ENCODE data around the gene POGLUT3. TPM values are rescaled to one million over a fixed set of nuclear protein-coding genes. Genes with fewer than 3 reads are reported as not detected.

Gene POGLUT3
- total RNA-seq, 1 donor from 2014 or later: 2.4 TPM

- H3K36me3 Mint-ChIP-seq (ENCODE audit: unreplicated experiment): no peaks in the 10 kb centered on the region
- H3K27me3 Mint-ChIP-seq (ENCODE audit: unreplicated experiment): no peaks in the 10 kb centered on the region
- no peak for DNase-seq
- TF ChIP-seq CTCF (IDR thresholded peaks at IDR 0.05; ENCODE audit: partially characterized antibody, unreplicated experiment): no peak
- H3K9me3 Mint-ChIP-seq (ENCODE audit: unreplicated experiment): no peaks in the 10 kb centered on the region
- no peaks in the 10 kb centered on the region for H3K4me1 Mint-ChIP-seq (ENCODE audit: low read depth, unreplicated experiment)
- H3K4me3 Mint-ChIP-seq (ENCODE audit: unreplicated experiment): no peak overlapping the region
- no peak overlapping the region for H3K27ac Mint-ChIP-seq (ENCODE audit: unreplicated experiment)
These were observed 32.2 kb upstream of the POGLUT3 start for GRCh38 chr11:108530426-108530825.

GRCh38 chr11:108527382-108527781 is 29.2 kb upstream of the POGLUT3 start:
- no peaks in the 10 kb centered on the region for H3K36me3 Mint-ChIP-seq (ENCODE audit: unreplicated experiment)
- H3K27me3 Mint-ChIP-seq (ENCODE audit: unreplicated experiment): no peaks in the 10 kb centered on the region
- no peak for DNase-seq
- no peak for TF ChIP-seq CTCF (IDR thresholded peaks at IDR 0.05; ENCODE audit: partially characterized antibody, unreplicated experiment)
- H3K4me3 Mint-ChIP-seq (ENCODE audit: unreplicated experiment): no peak overlapping the region
- H3K9me3 Mint-ChIP-seq (ENCODE audit: unreplicated experiment): no peaks in the 10 kb centered on the region
- H3K27ac Mint-ChIP-seq (ENCODE audit: unreplicated experiment): no peak overlapping the region
- no peaks in the 10 kb centered on the region for H3K4me1 Mint-ChIP-seq (ENCODE audit: low read depth, unreplicated experiment)

GRCh38 chr11:108525161-108525560 is 27.0 kb upstream of the POGLUT3 start:
- peaks cover 2% of the 10 kb centered on the region for H3K27me3 Mint-ChIP-seq (ENCODE audit: unreplicated experiment)

GRCh38 chr11:108524422-108524821 is 26.2 kb upstream of the POGLUT3 start:
- no peaks in the 10 kb centered on the region for H3K4me1 Mint-ChIP-seq (ENCODE audit: low read depth, unreplicated experiment)
- DNase-seq: no peak
- no peak overlapping the region for H3K27ac Mint-ChIP-seq (ENCODE audit: unreplicated experiment)
- no peak overlapping the region for H3K4me3 Mint-ChIP-seq (ENCODE audit: unreplicated experiment)
- TF ChIP-seq CTCF (IDR thresholded peaks at IDR 0.05; ENCODE audit: partially characterized antibody, unreplicated experiment): no peak
- no peaks in the 10 kb centered on the region for H3K36me3 Mint-ChIP-seq (ENCODE audit: unreplicated experiment)
- H3K9me3 Mint-ChIP-seq (ENCODE audit: unreplicated experiment): no peaks in the 10 kb centered on the region
- H3K27me3 Mint-ChIP-seq (ENCODE audit: unreplicated experiment): peaks cover 2% of the 10 kb centered on the region

More at GRCh38 chr11:108525161-108525560, 27.0 kb upstream of the POGLUT3 start:
- Mint-ChIP-seq H3K36me3 (ENCODE audit: unreplicated experiment) (no peaks in the 10 kb centered on the region), H3K4me3 (ENCODE audit: unreplicated experiment) (no peak overlapping the region), H3K9me3 (ENCODE audit: unreplicated experiment) (no peaks in the 10 kb centered on the region), H3K27ac (ENCODE audit: unreplicated experiment) (no peak overlapping the region), H3K4me1 (ENCODE audit: low read depth, unreplicated experiment) (no peaks in the 10 kb centered on the region)
- no peak for DNase-seq
- no peak for TF ChIP-seq CTCF (IDR thresholded peaks at IDR 0.05; ENCODE audit: partially characterized antibody, unreplicated experiment)

GRCh38 chr11:108522318-108522717 is 24.1 kb upstream of the POGLUT3 start:
- H3K36me3 Mint-ChIP-seq (ENCODE audit: unreplicated experiment): no peaks in the 10 kb centered on the region
- H3K27me3 Mint-ChIP-seq (ENCODE audit: unreplicated experiment): peaks cover 2% of the 10 kb centered on the region
- no peak overlapping the region for H3K27ac Mint-ChIP-seq (ENCODE audit: unreplicated experiment)
- H3K9me3 Mint-ChIP-seq (ENCODE audit: unreplicated experiment): no peaks in the 10 kb centered on the region
- no peak for DNase-seq
- TF ChIP-seq CTCF (IDR thresholded peaks at IDR 0.05; ENCODE audit: partially characterized antibody, unreplicated experiment): no peak
- no peaks in the 10 kb centered on the region for H3K4me1 Mint-ChIP-seq (ENCODE audit: low read depth, unreplicated experiment)
- no peak overlapping the region for H3K4me3 Mint-ChIP-seq (ENCODE audit: unreplicated experiment)

Measured in glutamatergic neuron (in vitro differentiated cells).